Left ventricle myocardium superior (tissue), 1 donor: ENCODE data around the gene SAT1. TPM values are rescaled to one million over a fixed set of nuclear protein-coding genes. Genes with fewer than 3 reads are reported as not detected.
A peak's percentile ranks its signal among the peaks of the same experiment; 100 is the strongest.
"Not testable (repeated sequence)": the region's sequence is repeated elsewhere in the genome, so short reads cannot be mapped to it uniquely, and the experiment has no call there.

ENCODE experiments used
- ATAC-seq: fragments of 200-7000 bp; cut with Tn5 transposase; one replicate; pipeline ENCODE4 v1.9.1; 2020; ENCODE audit warnings: mild to moderate bottlenecking, moderate library complexity
- DNase-seq: peaks from one replicate; pipeline ENCODE4 v3.0.0-alpha.2; 2020
- intact Hi-C: fragments of 100-400 bp; cut with micrococcal nuclease; formaldehyde crosslinking; loops from one replicate; pipeline ENCODE4 v1.11.0; 2022
- total RNA-seq: library from RNA; stranded (reverse); fragmentation: NEBNext Ultra II Directional; extraction: Animal tissue kit (Norgen Biotek cat#: 25700); gene quantifications from one replicate; pipeline ENCODE4 v1.2.1, GENCODE V29; 2021
- donor health status: DM: no; HTN: yes; CAD: no; lungs with severe emphysema.

The SAT1 gene
- total RNA-seq, 1 donor from 2014 or later: 145 TPM

DNA sequence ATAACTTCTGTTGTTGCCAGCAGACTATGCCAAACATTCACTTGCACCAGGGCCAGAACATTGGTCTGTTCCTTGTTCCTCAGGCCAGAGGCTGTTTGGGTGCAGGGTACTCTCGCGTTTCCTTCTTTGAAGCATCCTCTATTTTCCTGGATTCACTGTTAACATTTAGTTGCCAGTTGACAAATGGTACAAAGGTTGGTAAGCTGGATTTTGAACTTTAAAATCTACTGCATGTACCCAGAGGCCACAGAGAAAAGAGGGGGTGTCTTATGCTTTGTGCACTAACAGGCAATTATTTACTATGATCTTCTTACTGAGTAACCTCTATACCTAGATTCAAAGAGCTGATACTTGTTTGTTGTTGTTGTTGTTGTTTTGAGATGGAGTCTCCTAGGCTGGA, 12.8 kb upstream of the SAT1 start:
- ATAC-seq: no peak
- intact Hi-C loops: no loop called here
- no peak for DNase-seq

DNA sequence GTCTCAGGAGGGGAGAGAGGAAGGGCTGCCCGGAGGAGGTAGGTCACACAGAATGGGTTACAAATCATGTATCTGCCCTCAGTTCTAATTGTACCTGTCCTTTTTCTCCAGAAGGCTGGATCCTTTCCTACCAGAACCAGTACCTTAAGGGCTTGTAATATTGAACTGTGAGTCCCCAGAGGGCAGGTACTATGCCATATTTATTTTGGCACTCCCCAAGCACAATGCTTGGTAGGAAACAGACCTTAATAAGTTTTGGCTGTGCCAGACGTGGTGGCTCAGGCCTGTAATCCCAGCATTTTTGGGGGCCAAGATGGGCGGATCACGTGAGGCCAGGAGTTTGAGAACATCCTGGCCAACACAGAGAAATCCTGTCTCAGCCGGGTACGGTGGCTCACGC, 11.9 kb upstream of the SAT1 start:
- DNase-seq, intact Hi-C loops, ATAC-seq: not testable (repeated sequence)

DNA sequence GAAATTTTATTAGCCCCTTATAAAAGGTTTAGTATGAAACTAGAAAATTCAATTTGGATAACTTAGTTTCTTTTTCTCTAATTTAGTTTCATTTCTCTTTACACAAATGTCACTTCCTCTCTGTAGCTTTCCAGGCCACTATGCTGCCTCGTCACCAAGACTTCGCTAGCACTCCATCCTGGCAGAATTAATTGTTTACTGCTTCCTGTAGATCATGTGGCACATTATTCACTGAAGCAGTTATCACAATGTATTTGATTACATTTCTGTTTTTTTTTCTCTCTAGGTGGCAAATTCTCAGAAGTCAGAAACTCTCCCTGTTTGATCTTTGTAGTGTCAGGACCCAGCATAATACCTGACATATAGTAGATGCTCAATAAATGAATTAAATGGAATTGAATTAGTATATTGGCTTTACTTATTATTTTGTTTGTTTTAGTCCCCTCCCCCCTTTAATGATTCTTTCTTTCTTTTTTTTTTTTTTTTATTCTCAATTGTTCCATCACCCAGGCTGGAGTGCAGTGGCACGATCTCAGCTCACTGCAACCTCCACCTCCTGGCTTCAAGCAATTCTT, 9.3 kb upstream of the SAT1 start:
- intact Hi-C loops: no loop called here
- ATAC-seq: no peak
- DNase-seq: no peak

DNA sequence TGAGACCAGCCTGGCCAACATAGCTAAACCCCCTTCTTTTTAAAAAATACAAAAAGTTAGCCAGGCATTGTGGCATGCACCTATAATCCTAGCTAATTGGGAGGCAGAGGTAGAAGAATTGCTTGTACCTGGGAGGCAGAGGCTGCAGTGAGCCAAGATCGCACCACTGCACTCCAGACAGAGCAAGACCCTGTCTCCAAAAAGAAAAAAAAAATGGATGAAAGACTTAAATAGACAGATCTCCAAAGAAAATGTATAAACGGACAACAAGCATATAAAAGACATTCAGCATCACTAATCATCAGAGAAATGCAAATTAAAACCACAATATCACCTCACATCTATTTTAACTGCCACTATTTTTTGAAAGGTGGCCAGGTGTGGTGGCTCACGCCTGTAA, 6.6 kb upstream of the SAT1 start:
- no peak for ATAC-seq
- no peak for DNase-seq
- intact Hi-C loops: no loop called here

DNA sequence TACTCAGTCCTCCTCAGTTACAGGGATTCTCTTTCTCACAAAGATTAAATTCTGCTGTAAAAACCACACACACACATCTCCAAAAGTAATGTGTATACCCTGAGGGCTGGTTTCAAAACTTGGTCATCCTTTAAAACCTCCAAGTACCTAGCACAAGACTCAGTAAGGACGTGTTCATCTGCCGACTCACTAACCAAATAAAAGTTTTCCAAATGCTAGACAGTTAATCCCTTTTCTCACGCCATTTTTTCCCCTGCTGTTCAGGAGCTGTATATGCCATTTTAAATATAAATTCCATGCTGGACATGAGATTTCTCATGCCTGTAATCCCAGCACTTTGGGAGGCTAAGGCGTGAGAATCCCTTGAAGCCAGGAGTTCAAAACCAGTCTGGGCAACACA, 3.9 kb upstream of the SAT1 start:
- ATAC-seq (no peak), DNase-seq (no peak)
- intact Hi-C loops: no loop called here

DNA sequence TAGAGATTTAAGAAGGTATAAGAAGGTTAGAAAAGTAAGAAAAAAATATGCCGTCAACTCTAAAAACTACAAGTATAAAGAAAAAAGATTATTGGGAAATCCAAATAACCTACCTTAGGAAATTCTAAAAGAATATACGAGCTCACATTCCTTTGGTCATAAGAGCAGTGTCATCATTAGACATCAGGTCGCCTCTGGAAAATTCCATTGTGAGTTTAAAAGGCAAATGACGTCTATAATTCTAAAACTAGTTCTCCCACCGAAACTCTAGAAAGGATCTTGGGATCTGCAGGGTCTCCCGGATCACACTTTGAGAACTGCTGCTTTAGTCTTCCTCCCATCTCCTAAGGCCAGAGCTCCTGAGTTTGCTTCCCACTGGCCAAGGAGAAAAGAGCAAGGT, 518 bp upstream of the SAT1 start:
- ATAC-seq (no peak), DNase-seq (no peak)
- intact Hi-C loops: loop anchor here (2.0 to 10.0 kb wide), 2 partner anchors 120 to 242 kb away; partner anchors contain the start of gene KLHL15

DNA sequence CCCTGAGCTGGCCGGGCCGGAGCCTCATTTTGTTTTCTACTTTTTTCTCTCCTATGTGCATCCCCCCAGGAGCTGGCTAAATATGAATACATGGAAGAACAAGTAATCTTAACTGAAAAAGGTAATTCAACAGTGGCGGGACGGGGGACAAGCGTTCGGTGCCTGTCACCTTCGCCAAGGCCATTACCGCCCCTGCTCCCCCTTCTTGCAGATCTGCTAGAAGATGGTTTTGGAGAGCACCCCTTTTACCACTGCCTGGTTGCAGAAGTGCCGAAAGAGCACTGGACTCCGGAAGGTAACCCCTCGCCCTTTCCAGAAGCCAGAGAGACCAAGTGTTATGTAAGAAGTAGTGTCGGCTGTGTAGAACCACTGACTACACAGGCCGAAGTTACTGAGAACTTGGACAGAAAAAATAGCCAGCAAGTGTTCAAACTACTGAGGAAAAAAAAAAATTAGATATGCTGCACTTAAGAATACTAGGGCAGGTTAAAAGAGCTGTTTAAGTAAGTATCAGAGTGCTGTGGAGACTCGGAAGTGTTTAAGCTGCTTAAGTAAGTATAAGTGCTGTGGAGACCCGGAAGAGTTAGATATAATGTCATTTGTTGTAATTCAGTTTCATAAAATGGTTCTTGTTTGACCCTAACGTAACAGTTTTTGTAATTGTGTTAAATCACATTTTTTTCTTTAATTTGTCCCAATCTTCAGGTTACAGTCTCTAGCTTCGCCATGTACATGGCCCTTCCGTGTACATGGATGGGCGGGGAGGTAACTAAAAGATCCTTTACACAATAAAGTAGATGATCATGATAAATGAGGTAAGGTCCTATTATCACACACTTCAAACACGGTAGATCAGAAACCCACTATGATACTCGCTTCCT, 856 bp downstream of the SAT1 start:
- DNase-seq (no peak), ATAC-seq (peak; percentile 11)
- intact Hi-C loops: loop anchor here (2.0 to 10.0 kb wide), 2 partner anchors 119 to 241 kb away; partner anchors contain the start of gene KLHL15

DNA sequence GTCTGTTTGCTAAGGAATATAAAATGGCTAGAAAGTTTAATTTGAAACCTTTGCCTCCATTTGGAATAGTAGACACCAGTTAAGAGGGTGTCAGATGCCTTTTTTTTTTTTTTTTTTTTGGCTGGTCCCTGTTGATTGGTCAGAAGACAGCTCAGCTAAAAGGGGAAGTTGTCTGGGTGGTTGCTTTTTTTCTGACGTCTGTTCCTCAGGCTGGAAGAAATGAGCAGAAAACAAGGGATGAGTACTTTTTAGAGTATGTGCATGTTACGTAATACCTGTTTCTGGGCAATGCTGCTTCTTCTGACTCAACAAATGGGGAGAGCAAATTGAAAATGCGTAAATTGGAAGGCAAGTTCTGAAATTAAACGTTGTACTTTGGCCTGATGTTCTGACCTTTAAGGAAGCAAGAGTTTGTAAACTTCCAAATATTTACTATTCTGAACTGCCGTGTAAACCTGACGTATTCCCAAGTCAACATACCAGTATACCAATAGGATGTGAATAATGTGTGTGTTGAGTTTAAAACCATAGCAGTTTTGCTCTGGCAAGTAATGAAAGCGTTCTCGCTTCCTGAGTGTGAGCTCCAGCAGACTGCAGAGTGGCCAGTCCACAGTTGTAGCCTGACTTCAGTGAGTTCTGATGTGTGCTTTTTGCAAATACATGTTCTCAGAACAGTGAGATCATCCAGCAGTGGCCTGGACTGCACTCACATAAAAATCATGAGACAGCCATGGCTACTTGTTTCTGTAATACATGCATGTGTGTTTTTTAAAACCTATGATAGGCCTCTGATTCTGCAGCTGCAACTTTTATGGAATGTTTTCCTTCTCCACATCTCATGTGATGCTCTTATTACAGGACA, 1.7 kb downstream of the SAT1 start:
- peak; percentile 7 for ATAC-seq
- intact Hi-C loops: loop anchor here (10.0 kb wide), 1 partner anchor 240 kb away; the partner anchor contains the start of gene KLHL15
- DNase-seq: no peak

DNA sequence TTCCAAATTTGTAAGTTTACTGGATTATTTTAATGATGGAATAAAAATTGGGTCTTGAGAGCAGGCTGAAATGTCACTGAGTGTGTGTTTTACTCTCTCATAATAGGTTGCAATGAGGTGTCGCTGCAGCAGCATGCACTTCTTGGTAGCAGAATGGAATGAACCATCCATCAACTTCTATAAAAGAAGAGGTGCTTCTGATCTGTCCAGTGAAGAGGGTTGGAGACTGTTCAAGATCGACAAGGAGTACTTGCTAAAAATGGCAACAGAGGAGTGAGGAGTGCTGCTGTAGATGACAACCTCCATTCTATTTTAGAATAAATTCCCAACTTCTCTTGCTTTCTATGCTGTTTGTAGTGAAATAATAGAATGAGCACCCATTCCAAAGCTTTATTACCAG, 2.6 kb downstream of the SAT1 start:
- ATAC-seq (peak; percentile 58), DNase-seq (no peak)
- intact Hi-C loops: loop anchor here (10.0 kb wide), 1 partner anchor 239 kb away; the partner anchor contains the start of gene KLHL15

DNA sequence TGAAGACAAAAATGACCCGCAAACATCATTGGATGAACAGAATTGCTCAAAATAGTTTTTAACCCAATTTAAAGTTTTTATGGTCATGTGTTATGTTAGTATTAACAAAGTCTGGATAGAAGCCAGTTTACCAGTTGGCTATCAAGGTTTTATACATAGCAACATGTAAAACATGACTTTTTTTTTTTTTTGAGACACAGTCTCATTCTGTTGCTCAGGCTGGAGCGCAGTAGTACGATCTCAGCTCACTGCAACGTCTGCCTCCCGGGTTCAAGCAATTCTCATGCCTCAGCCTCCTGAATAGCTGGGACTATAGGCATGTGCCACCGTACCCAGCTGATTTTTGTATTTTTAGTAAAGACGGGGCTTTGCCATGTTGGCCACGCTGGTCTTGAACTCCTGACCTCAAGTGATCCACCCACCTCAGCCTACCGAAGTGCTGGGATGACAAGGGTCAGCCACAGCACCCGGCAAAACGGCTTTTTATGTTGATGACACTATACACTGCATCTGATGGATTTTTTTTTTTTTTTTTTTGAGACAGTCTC, 3.4 kb downstream of the SAT1 start:
- no peak for DNase-seq
- no peak for ATAC-seq
- intact Hi-C loops: loop anchor here (10.0 kb wide), 1 partner anchor 238 kb away; the partner anchor contains the start of gene KLHL15

DNA sequence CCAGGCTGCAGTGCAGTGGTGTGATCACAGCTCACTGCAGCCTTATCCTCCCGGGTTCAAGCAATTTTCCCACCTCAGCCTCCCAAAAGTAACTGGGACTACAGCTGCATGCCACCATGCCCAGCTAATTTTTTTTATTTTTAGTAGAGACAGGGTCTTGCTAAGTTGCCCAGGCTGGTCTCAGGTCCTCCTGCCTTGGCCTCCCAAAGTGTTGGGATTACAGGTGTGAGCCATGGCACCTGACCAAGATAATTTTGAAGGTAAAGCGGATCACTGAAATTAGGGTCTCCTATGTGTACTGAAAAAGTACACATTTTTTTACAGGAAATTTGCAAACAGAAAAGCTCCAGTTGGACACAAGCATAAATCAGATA, 4.8 kb downstream of the SAT1 start:
- ATAC-seq (no peak), DNase-seq (no peak)
- intact Hi-C loops: loop anchor here (10.0 kb wide), 1 partner anchor 237 kb away; the partner anchor contains the start of gene KLHL15

DNA sequence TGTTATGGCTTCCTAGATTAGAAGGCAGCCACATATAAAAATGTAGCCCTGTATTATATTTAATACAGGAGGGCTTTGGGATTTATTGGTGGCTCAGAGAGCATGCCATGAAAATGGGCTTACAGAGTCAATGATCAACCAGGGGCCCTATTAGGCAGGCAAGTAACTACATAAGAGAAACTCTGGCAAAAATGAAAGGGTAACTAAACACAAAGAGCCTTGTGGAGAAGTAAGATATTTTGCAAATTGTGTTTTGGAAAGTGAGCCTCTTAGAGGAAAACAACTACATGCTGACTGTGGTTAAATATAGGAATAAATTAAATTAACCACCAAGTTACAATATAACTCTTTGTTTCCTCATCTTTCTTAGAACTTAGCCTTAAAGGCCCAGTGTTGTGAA, 5.5 kb downstream of the SAT1 start:
- DNase-seq (no peak), ATAC-seq (no peak)
- intact Hi-C loops: loop anchor here (10.0 kb wide), 1 partner anchor 236 kb away; the partner anchor contains the start of gene KLHL15

DNA sequence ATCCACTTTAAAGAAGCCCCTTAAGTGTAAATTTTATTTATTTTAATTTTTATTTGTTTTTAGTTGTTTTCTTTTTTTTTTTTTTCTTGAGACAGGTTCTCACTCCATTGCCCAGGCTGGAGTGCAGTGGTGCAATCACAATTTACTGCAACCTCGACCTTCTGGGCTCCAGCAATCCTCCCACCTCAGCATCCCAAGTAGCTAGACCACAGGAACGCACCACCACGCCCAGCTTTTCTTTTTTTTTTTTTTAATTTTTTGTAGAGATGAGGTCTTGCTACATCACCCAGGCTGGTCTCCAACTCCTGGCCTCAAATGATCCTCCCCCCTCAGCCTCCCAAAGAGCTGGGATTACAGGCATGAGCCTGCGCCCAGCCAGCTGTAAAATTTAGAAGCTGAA, 6.0 kb downstream of the SAT1 start:
- ATAC-seq (no peak), DNase-seq (no peak)
- intact Hi-C loops: loop anchor here (10.0 kb wide), 1 partner anchor 236 kb away; the partner anchor contains the start of gene KLHL15

DNA sequence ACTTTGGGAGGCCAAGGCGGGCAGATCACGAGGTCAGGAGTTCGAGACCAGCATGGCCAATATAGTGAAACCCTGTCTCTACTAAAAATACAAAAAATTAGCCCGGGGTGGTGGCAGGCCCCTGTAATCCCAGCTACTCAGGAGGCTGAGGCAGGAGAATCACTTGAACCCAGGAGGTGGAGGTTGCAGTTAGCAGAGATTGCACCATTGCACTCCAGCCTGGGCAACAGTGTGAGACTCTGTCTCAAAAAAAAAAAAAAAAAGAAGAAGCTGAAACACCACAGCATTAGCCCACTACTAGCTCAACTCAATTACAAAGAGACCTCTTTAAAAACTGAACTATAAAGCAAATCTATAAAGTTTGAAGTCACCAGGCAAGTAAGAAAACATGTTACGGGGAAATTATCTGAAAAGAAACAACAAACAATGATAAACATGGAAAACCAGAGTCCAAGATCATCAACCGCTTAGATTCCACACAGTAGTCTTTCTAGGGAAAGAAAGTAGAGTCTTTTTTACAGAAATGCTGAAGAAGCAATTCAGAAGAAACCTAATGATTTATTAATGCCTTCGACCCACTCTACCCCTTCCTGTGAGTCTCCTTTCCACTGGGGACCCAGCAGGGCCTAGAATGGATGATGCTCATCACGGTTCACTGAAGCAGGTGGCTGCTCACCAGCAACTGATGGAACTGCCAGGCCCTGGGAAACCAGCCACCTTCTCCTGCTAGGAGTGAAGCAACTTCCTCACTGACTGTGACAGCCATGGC, 6.6 kb downstream of the SAT1 start:
- DNase-seq (no peak), ATAC-seq (no peak)
- intact Hi-C loops: loop anchor here (10.0 kb wide), 1 partner anchor 235 kb away; the partner anchor contains the start of gene KLHL15

DNA sequence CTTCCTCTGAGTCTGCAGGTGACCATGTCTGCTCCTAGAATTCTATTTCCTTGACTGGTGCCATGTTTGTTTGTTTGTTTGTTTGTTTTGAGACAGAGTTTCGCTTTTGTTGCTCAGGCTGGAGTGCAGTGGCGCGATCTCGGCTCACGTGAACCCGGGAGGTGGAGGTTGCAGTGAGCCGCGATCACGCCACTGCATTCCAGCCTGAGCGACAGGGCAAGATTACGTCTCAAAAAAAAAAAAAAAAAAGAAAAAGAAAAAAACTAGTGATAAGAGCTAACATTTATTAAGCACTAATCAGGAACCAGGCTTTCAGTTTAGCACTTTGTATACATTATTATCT, 7.2 kb downstream of the SAT1 start:
- no peak for ATAC-seq
- no peak for DNase-seq
- intact Hi-C loops: no loop called here

DNA sequence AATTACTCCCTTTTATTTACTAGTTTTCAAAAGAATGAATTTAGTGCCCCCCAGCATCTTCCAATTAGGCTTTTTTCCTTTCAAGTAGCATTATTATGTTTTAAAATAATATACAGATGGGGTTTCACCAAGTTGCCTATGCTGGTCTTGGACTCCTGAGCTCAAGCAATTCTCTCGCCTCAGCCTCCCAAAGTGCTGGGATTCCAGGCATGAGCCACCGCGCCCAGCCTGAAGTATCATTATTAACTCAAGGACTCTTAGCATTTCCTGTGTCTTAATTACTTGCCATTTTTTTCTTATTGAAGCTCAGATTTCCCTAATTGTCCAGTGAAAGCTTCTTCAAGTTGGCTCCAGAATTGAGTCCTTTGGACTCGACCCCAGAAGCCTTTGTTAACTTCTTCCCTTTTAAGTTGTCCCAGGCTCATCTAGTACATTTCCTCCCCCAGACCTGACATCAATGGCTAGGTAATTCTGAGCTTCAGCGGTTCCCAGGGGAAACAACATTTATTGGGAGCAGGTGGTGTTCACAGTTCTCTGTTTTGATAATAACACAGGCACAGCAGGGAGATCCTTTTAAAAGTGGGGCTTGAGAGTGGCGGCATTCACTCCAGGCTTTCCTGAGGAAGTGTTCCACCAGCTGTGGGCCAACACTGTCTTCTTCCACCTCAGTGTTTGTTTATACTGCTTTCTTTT, 10.0 kb downstream of the SAT1 start:
- ATAC-seq (no peak), DNase-seq (no peak)
- intact Hi-C loops: no loop called here

DNA sequence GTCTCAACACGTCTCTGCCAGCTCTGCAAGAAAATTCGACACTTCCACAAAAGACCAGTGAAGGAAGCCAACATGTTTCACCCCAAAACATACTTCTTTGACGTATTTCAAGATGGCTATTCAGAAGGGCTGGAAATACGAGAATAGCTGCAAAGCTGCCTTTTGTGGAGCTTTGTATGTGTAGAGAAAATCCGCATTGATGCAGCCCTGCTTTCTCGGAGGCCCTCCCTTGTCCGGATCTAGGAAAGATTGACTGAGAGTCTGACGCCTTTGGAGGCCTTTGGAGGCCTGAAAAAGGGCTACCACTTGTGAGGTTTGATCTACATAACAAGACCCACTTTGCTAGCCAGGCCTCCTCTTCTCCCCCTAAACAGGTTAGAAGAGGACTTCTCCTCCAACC, 12.2 kb downstream of the SAT1 start:
- intact Hi-C loops: no loop called here
- DNase-seq (no peak), ATAC-seq (no peak)
